ENCODE data around the gene GATB.

The GATB gene

GRCh38 chr4:151674804-151675391, 85.9 kb downstream of the GATB start:
- no peaks in the 10 kb centered on the region for H3K9me3 ChIP-seq (ENCODE audit: low read depth, low read length)
- no peak overlapping the region for H3K4me3 ChIP-seq
- TF ChIP-seq POLR2AphosphoS5 (IDR thresholded peaks at IDR 0.05; ENCODE audit: borderline replicate concordance, low read depth, low read length) (no peak), FOXP2 (optimal IDR thresholded peaks at IDR 0.05; ENCODE audit: control extremely low read depth, extremely low read length, insufficient read depth) (no peak), EZH2 (IDR thresholded peaks at IDR 0.05) (no peak)
- no peak overlapping the region for H3K9ac ChIP-seq (ENCODE audit: insufficient read length)
- no peak for DNase-seq (ENCODE audit: low read depth, low spot score)
- H3K27ac ChIP-seq: no peak overlapping the region
- H3K36me3 ChIP-seq (ENCODE audit: insufficient read depth, low read length): no peaks in the 10 kb centered on the region

GRCh38 chr4:151673908-151674520, 86.8 kb downstream of the GATB start:
- Histone ChIP-seq H3K4me3 (no peak overlapping the region), H3K36me3 (ENCODE audit: insufficient read depth, low read length) (no peaks in the 10 kb centered on the region), H3K9me3 (ENCODE audit: low read depth, low read length) (no peaks in the 10 kb centered on the region), H3K27ac (no peak overlapping the region), H3K9ac (ENCODE audit: insufficient read length) (no peak overlapping the region)
- DNase-seq (ENCODE audit: low read depth, low spot score): no peak
- TF ChIP-seq EZH2 (IDR thresholded peaks at IDR 0.05): no peak
- no peak for TF ChIP-seq POLR2AphosphoS5 (IDR thresholded peaks at IDR 0.05; ENCODE audit: borderline replicate concordance, low read depth, low read length)
- no peak for TF ChIP-seq FOXP2 (optimal IDR thresholded peaks at IDR 0.05; ENCODE audit: control extremely low read depth, extremely low read length, insufficient read depth)

DNA sequence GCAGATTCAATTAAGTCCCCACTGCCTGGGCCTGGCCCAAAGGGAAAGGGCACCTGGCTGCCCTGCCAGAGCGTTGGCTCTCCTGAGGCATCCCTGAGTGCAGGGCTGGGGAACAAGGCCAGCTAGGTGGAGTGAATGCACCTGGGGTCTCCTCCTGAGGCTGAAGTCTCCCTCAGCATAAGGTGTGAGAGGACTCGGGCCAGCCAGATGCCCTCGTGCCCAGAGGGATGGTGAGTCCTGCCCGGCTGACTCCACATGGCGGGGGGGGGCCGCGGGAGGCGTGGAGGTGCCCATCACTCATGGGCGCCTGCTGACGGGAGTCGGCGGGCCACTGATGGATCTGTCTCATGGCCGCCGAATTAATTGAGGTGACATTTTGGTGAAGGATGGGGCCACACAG, 87.8 kb downstream of the GATB start:
- H3K4me3 ChIP-seq: no peak overlapping the region
- H3K9me3 ChIP-seq (ENCODE audit: low read depth, low read length): no peaks in the 10 kb centered on the region
- TF ChIP-seq FOXP2 (optimal IDR thresholded peaks at IDR 0.05; ENCODE audit: control extremely low read depth, extremely low read length, insufficient read depth) (no peak), EZH2 (IDR thresholded peaks at IDR 0.05) (no peak), POLR2AphosphoS5 (IDR thresholded peaks at IDR 0.05; ENCODE audit: borderline replicate concordance, low read depth, low read length) (no peak)
- H3K9ac ChIP-seq (ENCODE audit: insufficient read length): no peak overlapping the region
- no peaks in the 10 kb centered on the region for H3K36me3 ChIP-seq (ENCODE audit: insufficient read depth, low read length)
- DNase-seq (ENCODE audit: low read depth, low spot score): no peak
- H3K27ac ChIP-seq: no peak overlapping the region

DNA sequence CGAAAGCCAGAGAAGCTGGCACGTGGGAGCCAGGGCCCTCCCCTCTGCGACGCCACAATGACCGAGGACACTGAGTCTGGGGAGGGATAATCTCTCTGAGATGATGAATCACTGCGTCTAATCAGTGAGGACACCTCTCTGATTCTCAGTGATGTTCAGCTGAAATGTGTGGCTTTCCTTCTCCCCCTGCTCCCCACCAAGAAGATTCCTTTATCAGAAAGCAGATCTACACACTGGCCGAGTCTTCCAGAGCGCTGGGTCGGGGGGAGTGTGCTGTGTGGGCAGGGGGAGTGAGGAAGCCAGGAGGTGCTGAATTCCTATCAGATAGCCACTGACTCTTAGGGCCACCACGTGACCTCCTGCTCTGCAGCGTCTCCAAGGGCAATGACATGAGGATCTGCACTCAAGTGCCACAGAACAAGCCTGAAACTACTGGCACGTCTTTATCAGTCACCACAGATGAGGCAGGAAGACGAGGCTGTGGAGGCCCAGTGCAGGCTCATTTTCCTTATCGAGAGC, 89.2 kb downstream of the GATB start:
- no peak for TF ChIP-seq POLR2AphosphoS5 (IDR thresholded peaks at IDR 0.05; ENCODE audit: borderline replicate concordance, low read depth, low read length)
- no peak for TF ChIP-seq EZH2 (IDR thresholded peaks at IDR 0.05)
- TF ChIP-seq FOXP2 (optimal IDR thresholded peaks at IDR 0.05; ENCODE audit: control extremely low read depth, extremely low read length, insufficient read depth): no peak
- Histone ChIP-seq H3K9ac (ENCODE audit: insufficient read length) (no peak overlapping the region), H3K4me3 (no peak overlapping the region), H3K27ac (no peak overlapping the region), H3K36me3 (ENCODE audit: insufficient read depth, low read length) (no peaks in the 10 kb centered on the region), H3K9me3 (ENCODE audit: low read depth, low read length) (no peaks in the 10 kb centered on the region)
- DNase-seq (ENCODE audit: low read depth, low spot score): no peak

DNA sequence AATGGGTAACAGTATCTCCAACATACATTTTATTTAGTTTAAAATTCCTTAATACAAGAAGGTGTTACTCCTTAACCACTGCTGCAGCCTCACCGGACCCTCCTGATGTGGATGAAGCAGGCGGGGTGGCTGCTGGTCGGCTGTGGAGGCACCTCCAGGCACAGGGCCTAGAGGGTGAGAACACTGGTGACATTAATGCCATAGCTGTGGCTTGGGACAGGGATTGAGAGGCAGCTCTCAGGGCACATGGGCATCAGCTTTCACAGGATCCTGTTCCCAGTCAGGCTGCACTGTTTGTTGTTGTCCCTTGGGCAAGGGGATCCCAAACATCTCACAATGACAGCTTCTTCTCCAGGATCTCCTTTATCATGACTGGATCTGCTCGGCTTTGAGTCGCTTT, 90.0 kb downstream of the GATB start:
- no peak overlapping the region for H3K4me3 ChIP-seq
- no peak overlapping the region for H3K9ac ChIP-seq (ENCODE audit: insufficient read length)
- H3K9me3 ChIP-seq (ENCODE audit: low read depth, low read length): no peaks in the 10 kb centered on the region
- no peak overlapping the region for H3K27ac ChIP-seq
- no peaks in the 10 kb centered on the region for H3K36me3 ChIP-seq (ENCODE audit: insufficient read depth, low read length)
- TF ChIP-seq EZH2 (IDR thresholded peaks at IDR 0.05): no peak
- no peak for TF ChIP-seq POLR2AphosphoS5 (IDR thresholded peaks at IDR 0.05; ENCODE audit: borderline replicate concordance, low read depth, low read length)
- TF ChIP-seq FOXP2 (optimal IDR thresholded peaks at IDR 0.05; ENCODE audit: control extremely low read depth, extremely low read length, insufficient read depth): no peak
- no peak for DNase-seq (ENCODE audit: low read depth, low spot score)

GRCh38 chr4:151669990-151670389, 90.8 kb downstream of the GATB start:
- no peak overlapping the region for H3K9ac ChIP-seq (ENCODE audit: insufficient read length)
- no peak for DNase-seq (ENCODE audit: low read depth, low spot score)
- H3K4me3 ChIP-seq: no peak overlapping the region
- no peak overlapping the region for H3K27ac ChIP-seq
- no peaks in the 10 kb centered on the region for H3K36me3 ChIP-seq (ENCODE audit: insufficient read depth, low read length)
- TF ChIP-seq POLR2AphosphoS5 (IDR thresholded peaks at IDR 0.05; ENCODE audit: borderline replicate concordance, low read depth, low read length) (no peak), EZH2 (IDR thresholded peaks at IDR 0.05) (no peak), FOXP2 (optimal IDR thresholded peaks at IDR 0.05; ENCODE audit: control extremely low read depth, extremely low read length, insufficient read depth) (no peak)
- no peaks in the 10 kb centered on the region for H3K9me3 ChIP-seq (ENCODE audit: low read depth, low read length)

DNA sequence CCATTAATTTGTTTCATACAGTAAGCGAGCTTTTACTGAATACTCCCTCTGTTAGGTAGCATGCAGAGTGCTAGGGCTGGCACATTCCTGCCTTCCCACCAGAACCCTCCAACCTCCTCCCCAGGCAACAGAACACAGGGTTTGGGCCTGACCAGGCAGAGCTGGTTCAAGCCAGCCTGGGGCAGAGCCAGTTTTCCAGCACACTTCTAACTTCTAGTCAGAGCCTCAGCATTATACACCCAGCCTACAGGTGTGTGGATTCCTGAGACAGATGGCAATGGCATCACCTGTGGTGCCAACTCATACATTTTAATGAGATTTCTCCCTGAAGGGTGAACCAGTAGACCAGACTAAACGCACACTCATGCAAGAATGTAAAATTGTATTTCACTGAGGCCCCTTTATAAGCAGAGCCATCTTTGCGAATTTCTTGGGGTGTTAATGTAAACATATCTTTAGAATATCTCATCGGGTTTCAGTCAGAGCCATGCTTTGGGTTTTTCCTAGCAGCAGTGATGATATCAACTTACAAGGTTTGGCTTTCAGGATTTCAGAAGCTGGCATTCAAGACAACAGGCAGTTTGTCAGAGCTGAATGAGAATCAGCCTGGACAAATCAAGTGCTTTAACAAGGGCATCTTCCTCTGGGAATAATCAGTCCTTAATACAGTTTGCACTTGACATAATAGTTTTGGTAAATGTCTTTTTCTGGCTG, 92.0 kb downstream of the GATB start:
- Histone ChIP-seq H3K9me3 (ENCODE audit: low read depth, low read length) (no peaks in the 10 kb centered on the region), H3K27ac (no peak overlapping the region), H3K4me3 (no peak overlapping the region), H3K9ac (ENCODE audit: insufficient read length) (no peak overlapping the region), H3K36me3 (ENCODE audit: insufficient read depth, low read length) (no peaks in the 10 kb centered on the region)
- TF ChIP-seq FOXP2 (optimal IDR thresholded peaks at IDR 0.05; ENCODE audit: control extremely low read depth, extremely low read length, insufficient read depth) (no peak), POLR2AphosphoS5 (IDR thresholded peaks at IDR 0.05; ENCODE audit: borderline replicate concordance, low read depth, low read length) (no peak), EZH2 (IDR thresholded peaks at IDR 0.05) (no peak)
- no peak for DNase-seq (ENCODE audit: low read depth, low spot score)

DNA sequence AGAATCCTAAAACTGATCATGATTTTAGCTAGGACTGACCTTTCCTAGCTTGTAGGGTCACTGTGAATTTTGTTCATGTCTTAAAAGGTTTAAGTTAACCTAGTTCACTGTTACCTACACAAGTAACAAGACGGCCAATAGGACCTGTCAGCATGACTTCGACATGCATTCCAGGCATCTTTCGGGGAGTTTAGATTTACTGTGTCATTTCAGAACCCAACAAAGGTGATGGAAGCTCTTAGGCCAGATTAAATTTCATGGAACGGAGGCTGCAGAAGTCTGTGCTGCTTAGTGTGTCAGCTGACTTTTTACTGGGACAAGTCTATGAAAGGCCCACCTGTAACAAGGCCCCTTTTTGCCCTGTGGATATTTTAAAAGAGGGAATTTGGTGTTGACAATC, 93.1 kb downstream of the GATB start:
- no peak overlapping the region for H3K27ac ChIP-seq
- H3K9ac ChIP-seq (ENCODE audit: insufficient read length): no peak overlapping the region
- TF ChIP-seq POLR2AphosphoS5 (IDR thresholded peaks at IDR 0.05; ENCODE audit: borderline replicate concordance, low read depth, low read length) (no peak), FOXP2 (optimal IDR thresholded peaks at IDR 0.05; ENCODE audit: control extremely low read depth, extremely low read length, insufficient read depth) (no peak), EZH2 (IDR thresholded peaks at IDR 0.05) (no peak)
- DNase-seq (ENCODE audit: low read depth, low spot score): no peak
- H3K36me3 ChIP-seq (ENCODE audit: insufficient read depth, low read length): no peaks in the 10 kb centered on the region
- no peaks in the 10 kb centered on the region for H3K9me3 ChIP-seq (ENCODE audit: low read depth, low read length)
- H3K4me3 ChIP-seq: no peak overlapping the region
